SKM-1 (cell line): Measurements from ENCODE around the gene CHD9NB.

ENCODE experiments used
- DNase-seq: peaks from one replicate; lab custom pipeline; 2025; ENCODE audit not compliant: unreplicated experiment; lab: John Stamatoyannopoulos, UW

The CHD9NB gene

DNA sequence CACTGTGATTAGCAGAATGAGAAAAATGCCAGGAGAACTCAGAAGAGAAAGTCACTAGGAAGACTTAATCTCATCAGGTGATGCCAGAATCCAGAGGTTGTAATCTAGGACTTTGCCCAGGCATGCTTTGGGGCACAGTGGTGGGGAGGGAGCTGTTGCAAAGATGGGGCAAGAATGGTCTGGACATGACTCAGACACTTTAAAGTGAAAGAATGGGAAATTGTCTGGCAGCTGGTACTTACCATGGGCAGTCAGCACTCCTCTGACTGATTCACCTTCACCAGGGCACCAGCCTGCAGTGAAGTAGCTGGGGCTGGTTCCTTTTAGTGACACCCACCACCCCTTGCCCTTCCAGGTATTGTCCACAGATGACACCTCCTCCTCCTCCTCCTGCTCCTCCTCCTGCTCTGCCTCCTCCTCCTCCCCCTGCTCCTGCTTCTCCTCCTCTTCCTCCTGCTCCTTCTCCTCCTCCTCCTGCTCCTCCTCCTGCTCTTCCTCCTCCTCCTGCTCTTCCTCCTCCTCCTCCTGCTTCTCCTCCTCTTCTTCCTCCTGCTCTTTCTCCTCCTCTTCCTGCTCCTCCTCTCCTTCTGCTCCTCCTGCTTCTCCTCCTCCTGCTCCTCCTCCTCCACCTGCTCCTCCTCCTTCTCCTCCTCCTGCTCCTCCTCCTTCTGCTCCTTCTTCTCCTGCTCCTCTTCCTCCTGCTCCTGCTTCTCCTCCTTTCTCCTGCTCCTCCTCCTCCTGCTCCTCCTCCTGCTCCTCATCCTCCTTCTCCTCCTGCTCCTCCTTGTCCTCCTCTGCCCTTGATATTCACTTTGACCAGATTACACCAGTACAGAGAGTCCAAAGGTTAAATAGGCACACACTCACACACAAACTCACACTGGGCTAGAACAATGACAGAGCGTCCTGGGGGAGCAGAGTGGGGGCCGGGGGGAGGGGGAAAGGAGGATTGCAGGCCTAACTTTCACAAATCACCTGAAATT lies at the start of gene CHD9NB:
TSS of gene CHD9NB (minus strand) at position 379 of the 983 bp plus-strand sequence. CDS start 8,739 bp downstream, outside the sequence.
- peak; percentile 23 for DNase-seq

DNA sequence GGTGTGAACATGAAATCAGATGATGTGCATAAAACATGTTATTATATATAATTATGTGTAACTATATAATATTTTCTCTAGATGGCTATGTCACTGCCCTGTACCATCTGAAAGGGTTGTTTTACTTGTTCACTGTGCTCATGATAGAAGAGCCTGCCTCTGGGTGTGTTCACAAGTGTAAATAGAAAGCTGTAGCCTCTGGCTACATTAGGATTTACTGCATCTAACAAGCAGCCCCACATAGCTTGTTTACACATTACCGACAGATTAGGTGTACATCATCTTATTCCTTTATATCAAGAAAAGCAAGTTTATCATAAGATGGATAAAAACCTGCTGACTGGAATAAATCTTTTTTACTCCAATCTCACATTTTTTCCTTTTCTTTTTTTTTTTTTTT lies 48.2 kb upstream of the CHD9NB start:
- DNase-seq, result no peak

DNA sequence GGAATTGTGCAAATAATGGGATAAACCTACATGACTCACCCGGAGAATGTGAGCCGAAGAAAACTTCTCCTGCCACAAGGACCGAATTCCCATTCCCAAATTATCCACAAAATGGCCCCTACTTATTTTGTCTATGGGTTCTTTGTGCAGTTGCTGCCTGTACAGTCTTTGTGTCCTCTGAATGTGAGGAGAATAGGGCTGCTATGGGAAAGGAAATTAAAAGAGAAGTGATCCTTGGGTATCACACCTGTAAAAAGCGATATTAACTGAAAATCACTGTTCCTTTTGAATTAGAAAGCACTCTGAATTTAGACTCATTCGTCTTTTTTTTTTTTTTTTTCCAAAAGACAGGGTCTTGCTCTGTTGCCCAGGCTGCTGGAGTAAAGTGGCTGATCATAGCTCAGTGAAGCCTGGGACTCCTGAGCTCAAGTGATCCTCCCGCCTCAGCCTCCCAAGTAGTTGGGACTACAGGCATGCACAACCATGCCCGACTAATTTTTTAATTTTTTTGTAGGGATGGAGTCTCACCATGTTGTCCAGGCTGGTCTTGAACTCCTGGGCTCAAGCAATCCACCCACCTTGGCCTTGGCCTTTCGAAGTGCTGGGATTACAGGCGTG lies 47.5 kb upstream of the CHD9NB start:
- no peak for DNase-seq

DNA sequence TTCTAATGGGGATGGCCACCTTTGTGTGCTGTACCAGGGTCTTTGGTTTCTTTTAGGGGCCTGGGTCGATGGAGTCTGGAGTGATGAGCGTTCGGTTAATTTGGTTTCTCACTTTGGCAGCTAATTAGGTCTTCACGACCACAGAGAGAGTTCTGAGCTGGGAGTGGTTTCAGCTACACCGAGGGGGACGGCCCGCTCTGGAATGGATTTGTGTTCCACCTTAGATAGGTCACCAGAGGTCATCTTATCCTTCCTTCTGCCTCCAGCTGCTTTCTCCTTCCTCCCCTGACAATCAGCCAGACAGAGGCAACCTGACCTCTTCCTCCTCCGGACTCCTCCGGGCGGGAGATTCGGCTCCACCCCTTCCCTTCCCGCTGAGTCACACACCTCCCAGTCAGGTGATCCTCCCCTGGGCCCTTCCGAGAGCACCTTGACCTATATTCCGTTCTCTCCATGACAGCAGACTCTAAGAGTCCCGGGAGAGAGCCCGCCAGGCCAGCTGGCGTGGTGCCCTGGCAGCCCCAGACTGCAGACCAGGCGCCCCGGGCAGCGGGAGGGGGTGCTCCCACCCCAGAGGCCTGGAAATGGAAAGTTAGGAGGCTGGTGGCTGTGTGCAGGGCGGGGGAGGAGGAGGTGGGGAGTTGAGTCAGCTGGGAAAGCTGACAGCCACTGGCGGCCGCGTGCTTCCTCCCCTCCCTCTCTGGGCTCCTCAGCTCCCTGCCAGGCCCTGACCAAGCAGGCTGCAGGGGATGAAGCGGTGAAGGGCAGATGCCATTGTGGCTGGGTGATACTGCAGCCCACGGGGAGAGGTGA lies 46.8 kb upstream of the CHD9NB start:
- DNase-seq, result peak; percentile 84

DNA sequence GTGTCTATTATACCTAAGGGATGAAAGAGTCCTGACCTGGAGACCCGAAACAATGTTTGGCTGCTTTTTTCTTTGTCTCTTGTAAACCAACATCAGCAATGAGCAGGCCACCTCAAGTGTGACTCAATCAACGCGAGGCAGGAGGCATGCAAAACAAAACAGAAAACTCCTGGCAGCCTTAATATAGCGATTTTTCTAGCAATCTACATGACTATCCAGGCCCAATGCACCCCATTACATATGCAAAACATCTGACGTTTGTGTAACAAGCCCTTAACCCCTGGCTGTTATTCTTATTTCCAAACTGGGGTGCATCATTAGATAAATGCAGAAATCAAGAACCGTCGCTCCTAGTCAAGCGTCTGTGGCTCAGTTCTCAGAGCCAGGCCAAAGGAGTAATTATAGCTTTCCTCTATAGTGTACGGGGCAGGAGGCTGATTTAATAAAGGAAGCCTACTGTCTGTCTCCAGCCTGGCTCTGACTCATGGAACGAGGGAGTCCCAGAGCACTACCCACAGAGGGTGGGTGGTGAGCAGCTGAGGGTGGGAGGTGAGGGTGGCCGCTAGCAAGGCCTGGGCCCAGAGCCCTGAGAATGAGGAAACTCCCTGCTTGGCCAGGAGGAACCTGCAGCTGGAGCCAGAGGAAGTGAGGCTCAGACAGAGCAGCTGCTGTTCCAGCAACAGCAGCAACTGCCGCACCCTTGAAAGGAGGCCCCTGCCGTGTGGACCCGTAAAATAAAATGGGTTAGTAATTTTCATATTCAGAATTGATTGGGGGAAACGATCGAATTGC lies 46.0 kb upstream of the CHD9NB start:
- peak; percentile 78 for DNase-seq

DNA sequence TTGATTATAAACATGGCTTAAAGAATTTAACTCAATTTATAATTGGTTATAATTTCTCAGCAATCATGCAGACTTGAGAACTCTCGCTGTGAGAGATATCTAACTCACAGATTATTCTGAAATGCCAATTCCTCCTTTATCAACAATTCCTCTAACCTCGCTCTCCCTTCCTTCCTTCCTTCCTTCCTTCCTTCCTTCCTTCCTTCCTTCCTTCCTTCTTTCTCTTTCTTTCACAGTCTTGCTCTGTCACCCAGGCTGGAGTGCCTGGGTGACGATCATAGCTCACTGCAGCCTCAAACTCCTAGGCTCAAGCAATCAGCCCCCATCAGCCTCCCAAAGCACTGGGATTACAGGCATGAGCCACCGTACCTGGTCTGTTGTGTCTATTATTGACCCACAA lies 44.5 kb upstream of the CHD9NB start:
- no peak for DNase-seq

DNA sequence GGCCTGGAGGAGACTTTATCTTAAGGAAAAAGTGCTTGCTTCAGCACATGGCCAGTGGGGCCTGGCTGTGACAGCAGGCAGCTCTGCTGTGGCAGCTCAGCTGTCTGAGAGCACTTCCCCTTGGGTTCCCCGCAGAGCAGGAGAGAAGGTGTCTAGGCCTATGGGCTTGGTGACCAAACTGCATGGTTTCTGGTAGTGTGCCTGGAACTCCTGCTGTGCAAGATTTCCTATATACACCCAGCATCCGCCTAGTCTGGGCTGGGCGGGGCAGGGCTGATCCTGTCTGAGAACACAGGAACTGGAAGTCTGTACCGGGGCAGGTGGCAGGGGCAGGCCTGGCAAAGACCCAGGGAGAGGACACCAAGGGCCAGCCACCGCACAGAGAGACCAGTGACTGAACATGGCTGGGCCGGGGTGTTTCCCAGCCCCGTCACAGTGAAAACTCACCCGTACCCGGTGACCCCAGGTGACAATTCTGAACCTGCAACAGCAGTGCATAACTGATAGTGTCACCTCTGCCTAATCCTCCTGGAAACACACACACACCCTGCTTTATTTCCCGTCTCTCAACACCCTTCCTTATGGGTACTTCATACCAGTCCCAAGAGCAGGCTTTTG lies 41.4 kb upstream of the CHD9NB start:
- DNase-seq, result peak; percentile 36

DNA sequence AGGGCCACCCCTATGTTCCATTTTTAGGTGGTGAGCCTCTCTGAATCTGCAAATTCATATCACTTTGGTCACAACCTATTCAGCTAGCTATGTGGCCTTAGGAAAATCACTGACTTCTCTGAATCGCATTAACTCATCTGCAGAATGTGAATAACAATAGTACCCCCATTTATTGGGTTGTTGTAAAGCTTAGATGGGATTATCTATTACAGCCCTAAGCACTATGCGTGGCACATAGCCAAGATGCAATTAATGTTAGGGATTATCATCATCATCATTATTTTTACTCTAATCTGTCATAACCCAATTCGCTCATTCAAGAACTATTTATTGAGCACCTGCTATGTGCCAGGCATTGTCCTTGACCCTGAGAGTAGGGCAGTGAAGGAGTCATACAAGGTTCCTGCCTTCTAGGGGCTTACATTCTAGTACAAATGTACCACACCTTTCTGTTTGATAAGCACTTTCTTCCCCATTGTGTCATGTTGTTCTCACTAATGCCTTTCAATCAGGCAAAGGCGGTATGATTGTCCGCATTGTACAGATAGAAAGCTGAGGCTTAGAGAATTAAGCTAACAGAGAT lies 40.6 kb upstream of the CHD9NB start:
- DNase-seq, result no peak

DNA sequence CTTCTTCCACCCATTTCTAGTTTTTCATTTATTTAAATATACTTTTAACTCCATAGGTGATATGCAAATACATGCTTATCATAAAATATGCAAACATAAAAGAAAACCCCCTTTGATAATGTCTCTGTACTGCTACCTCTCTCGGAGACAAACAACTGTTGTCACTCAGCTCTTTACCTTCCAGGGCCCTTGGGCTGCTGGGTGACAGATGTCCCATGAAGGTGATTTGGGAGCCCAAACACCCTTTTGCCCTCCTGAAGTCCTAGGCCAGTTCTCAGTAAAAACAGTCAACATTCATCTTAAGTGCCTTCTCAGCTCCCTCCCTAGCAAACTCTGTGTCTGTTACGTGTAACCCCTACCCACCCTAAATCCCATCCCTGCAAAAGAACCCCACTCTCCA lies 39.6 kb upstream of the CHD9NB start:
- DNase-seq, result no peak

DNA sequence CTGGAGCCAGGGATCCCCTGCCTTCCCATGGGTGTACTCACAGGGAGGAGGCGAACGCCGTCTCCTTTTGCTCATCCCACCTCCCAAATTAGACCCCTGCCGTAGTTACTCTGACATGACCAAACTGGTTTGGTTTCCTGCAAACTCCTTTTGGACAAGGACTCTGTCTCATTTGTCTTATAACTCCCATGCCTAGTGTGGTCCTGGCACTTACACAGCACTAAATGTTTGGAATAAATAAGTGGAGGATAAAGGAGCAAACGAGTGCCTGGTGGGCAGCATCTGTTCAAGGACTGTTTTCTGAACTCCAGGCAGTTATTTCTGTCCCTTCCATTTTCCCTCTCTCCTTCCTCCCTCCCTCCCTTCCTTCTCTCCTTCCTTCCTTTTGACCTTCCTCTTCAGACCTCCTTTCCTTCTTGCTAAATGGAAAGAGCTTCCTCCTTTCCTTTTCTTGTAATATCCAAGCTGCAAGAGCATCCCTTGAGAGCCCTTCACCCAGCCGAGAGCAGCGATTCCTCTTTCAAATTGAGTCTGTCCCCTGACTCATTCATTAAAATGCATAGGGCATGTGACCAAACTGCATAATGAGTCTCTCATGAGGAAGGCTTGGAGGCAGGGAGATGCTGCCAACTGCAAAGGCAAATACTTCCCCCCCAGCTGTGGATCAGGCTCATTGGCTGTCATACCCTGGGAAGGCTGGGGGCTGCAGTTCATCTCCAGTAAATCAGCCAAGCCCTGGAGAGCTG lies 38.9 kb upstream of the CHD9NB start:
- peak; percentile 61 for DNase-seq

DNA sequence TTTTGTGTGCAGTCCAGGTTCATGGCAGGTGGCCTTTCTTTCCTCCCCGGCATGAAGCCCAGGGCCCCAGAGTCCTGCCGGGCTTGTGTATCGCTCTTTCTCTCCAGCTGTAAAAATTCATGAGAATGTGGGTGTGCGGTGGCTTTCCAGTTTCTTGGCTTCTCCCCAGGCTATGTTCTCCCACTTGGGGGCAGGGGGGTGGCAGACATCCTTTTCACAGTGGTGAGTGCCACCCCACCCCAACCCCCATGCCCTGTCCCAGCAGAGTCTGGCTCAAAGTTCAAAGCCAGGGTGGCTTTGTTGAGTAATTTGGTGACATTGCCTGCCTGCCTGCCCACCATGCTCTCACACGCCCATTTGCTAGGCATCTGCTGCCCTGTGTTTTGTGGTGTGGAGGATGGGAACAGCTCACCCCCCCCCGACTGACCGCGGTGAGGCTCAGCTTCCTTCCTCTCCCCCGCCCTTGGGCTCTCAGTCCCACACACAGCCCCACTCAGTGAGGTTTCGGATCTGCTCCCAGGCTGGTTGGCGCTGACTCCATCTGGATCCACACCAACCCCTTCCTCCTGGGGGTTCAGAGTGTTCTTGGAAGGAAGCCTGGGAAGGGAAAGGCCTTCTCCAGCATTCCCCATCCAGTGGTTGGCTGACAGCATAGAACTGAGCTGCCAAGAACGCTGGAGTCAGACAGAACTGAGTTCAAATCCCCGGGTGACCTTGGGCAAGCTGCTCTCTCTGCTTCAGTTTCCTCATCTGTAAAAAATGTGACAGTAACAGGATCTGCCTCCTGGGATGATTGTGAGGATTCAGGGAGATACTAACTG lies 38.1 kb upstream of the CHD9NB start:
- peak; percentile 62 for DNase-seq

DNA sequence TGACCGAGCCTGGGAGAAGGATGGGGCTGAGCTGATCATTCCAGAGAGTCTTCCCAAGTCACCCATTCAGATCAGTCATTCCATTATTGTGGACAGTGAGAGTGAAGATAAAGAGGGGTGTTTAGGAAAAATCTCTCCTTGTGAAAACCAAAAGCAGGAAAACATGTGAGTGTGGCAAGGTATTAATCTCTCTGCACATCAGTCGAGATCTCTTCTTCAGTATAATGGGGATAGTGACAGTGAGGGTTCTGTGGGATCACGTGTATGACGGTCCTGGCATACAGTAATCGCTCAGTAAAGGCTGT lies 37.5 kb upstream of the CHD9NB start:
- no peak for DNase-seq

DNA sequence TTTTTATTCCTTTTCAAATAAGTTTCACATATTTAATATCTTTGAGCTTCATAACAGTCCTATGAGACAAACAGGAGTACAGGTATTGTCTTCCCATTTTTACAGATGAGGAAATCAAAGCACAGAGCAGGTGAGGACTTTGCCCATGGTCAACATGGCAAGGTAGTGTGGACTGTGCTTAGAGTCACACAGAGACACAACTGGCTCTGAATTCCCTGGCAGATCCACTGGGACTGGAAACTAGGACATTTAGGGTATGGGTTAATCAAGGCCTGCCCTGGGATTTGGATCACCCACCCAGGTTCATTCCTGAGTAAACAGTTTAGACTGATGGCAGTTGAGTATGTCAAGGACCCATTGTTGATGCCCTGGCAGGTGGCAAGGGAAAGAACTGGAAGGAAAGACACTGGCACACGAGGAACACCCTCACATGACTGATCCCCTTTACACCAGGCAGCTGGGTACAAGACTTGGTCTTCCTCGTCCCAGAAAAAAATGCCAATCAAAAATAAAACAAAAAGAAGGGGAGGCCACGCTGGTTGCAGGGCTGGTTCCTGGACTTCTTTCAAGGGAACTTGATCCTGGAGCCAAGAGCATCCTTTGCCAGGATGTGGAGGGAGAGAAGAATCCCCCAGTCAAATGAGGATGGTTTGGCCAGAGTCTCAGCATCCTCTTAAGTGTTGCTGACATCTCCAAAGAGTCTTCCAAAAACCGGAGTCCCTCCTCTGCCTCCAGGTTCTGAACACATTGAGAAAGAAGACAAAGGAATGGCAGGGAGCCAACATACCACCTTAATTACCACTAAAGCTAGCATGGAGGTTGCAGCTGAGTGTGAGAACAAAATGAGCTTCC lies 37.0 kb upstream of the CHD9NB start:
- no peak for DNase-seq

DNA sequence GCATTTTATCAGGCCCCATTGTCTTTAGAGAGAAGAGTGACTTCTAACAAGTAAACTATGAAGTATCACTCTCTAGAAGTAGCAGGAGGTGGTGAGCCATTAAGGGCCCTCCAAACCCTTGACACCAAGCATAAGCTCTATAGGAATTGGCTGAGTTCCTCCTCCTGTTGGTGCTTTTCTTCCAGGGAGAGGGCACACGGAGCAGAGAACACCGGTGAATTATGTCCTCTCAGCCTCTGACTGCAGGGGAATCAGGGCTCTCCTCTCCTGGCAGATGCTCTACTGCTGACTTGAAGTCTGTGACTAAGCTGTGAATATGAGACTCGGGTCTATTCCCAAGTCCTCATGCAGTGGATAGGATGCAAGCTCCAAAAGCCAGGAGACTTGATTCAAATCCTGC lies 34.4 kb upstream of the CHD9NB start:
- DNase-seq, result no peak

DNA sequence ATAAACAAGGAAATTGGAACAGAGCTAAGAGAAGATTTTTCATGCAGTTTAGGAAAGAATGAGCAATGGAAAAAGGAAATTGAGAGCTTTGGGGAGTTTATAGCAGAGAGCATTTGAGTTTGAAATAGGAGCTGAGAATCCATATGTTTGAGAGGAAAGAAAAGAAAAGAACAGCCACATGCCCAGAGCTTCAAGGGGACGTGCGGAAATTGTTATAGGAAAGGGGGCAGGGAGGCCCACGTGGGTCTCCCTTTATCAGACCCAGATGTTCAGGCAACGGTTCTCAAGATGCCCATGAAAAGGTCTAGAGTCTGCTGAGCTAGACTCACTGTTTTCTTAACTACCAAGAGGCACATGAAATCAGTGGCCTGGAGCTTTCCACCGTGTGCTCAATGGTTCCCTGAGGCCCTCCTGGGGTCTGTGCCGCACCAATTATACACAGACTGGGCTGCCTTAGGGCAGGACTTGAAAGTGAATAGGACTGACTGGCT lies 33.3 kb upstream of the CHD9NB start:
- DNase-seq, result no peak

DNA sequence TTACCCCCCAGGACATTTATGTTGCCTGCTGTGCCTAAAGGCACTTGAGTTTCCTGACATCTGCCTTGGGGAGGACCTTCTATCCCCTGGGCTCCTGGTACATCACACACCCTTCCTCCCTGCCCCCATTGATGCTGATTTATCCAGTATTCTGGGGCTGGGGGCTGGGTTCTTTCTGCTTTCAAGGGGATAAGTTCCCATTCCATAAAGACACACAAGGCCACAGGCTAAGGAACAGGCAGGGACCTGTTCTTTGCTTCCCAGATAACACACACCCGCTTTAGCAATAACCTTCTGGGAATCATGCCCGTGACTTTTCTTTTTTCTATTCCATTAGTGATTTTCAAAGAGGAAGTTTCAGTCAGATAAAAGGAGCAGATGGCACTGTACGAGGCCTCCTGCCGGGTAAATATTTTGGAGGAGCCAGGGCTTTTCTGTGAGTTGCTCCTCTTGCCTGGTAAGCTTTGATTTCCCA lies 32.7 kb upstream of the CHD9NB start:
- DNase-seq, result no peak

DNA sequence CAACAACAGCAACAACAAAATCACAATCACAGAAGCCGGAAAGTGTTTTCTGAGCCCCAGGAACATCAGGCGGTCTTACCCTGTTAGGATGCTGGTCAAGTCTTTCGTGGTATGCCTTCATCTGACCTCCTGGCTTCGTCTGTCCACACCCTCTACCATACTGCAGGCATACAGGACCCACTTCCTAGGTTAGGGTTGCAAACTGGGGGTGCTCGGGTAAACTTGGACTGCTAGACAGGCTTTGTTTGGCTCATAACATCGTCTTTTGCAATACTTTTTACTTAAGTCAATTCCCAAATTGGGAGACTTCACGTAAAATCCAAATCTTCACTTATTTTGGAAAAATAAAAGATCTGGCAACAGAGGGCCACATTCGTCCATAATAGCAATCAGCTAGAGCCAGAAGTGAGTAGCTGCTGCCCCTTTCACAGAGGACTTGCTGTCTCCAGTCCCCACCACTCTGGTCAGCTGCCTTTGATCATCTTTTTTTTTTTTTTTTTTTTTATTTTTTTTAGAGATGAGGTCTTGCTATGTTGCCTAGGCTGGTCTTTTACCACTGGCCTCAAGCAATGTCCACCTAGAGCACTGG lies 32.1 kb upstream of the CHD9NB start:
- DNase-seq, result no peak
